Fibroblast of skin of back (primary cell): Measurements from ENCODE around the gene SLC1A2. TPM values are rescaled to one million over a fixed set of nuclear protein-coding genes. Genes with fewer than 3 reads are reported as not detected.

ENCODE experiments used
- DNase-seq: peaks from one replicate; pipeline ENCODE4 v3.0.0-alpha.2; 2013
- polyA plus RNA-seq, 2 experiments: library from polyadenylated mRNA; unstranded; fragments of 120-200 nt; gene quantifications; one replicate each; pipeline ENCODE4 v1.2.1, GENCODE V29; 2013; ENCODE audit not compliant: insufficient read length in 2 of 2

Gene SLC1A2
- 0.25 TPM for polyA plus RNA-seq (2013, experiment 1 of 2; ENCODE audit: insufficient read length)
- 0.26 TPM for polyA plus RNA-seq (2013, experiment 2 of 2; ENCODE audit: insufficient read length)

DNA sequence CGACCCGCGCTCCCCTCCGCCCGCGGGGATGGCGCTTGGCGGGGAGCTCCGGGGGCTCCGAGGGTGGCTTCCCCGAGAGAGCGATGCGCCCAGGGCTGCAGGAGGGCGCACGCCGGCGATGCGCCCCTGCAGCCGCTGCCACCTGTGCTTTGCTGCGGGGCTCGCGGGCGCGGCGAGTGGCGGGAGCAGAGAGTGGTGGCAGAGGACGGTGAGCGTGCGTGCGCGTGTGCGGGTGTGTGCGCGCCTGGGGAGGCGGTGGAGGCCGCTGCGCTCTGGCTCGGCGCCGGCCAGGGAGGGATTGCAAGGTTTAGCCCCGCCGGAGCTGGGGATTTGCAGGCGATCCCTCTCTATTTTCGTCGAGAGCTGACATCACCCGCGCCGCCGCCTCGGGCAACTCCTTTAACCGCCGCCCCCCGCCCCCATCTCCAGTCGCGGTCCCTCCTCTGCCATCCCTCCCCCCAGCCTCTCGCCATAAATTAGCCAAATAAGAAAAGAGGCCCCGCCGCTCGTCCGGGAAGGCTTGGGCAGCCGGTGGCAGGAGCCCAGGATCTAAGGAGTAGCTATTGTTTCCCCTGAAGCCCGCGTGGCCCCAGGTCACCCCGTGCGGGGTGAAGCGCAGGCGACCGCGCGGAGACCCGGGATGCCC, at the start of gene SLC1A2:
TSS of gene SLC1A2 (minus strand) at position 375 of the 646 bp plus-strand sequence. CDS start 592 bp downstream, outside the sequence.
- DNase-seq = peak; percentile 35

DNA sequence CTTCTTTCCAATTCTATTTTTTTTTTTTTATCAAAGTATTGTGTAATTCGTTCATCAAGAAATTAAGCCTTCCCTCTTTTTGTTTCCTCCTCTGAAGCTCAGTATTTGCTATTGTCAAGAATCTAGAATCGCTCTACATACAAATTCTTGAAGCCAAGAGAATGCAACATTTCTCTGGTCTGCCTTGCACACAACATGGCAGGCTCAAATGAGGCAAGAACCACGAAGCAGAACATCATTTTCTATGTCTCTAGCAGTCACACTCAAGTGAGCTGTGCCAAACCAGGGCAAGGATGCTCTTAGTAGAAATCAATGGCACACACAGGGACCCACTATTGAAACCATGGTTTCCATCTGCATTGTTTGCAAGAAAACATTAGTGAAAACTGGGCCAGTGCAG, 46.7 kb upstream of the SLC1A2 start:
- DNase-seq = no peak

DNA sequence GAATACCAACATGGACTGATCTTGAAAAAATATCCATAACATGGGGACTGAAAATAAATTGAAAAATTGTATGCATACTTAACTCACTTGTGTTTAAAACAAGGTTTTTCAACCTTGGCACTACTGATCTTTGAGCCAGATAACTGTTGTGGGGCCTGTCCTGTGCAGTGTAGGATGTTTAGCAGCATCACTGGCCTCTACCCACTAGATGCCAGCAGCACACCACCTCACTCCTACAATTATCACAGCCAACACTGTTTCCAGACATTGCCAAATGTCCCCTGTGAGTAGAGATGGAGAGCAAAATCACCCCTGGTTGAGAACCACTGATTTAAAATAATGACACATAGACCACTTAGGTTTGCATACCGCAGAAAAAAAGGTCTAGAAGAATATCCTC, 45.0 kb upstream of the SLC1A2 start:
- peak; percentile 52 for DNase-seq

DNA sequence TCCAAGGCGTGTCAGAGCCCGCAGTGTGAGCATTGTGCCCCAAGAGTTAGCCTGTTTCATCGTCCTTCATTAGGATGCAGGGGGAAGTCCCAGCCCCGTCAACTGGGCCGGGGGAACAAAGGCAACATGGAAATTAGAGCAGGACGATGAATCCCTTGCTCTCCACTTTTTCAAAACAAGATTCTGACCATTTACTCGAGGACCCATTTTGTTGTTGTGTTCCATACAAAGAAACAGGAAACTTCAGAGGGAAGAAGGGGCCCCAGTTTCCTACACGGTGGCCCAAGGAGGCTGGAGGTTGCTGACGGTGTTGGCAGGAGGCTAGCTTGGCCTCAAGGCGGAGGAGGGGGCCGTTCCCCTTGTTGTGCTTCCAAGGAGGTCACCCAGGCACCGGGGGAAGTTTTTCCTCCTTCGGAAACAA, 44.0 kb upstream of the SLC1A2 start:
- no peak for DNase-seq

DNA sequence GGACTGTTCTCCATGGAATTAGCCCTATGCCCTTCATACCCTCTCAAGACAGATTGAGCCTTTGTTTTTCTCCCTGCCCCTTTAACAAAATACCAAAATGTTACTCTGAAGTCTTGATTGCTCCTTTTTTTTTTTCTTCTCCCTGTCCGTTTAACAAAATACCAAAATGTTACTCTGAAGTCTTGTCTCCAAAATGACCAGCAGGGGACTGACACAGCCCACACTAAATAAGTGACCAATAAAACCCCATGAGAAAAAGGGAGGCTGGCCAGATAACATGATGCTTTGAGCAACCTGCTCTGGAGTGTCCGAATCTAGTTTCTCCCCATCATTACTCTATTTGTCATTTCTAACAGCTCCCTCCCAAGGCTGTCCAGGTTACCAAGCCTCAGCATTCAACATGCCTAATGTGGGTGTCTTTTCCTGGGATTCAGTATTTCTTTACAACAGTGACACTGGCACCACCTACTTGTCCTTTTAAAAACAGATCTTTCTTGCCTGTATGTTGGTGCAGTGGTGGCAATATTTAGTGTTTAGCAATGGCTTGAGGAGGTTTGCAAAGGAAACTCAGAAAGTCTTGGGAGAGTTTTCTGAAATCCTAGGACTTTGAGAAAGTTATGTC, 42.7 kb upstream of the SLC1A2 start:
- DNase-seq = no peak

DNA sequence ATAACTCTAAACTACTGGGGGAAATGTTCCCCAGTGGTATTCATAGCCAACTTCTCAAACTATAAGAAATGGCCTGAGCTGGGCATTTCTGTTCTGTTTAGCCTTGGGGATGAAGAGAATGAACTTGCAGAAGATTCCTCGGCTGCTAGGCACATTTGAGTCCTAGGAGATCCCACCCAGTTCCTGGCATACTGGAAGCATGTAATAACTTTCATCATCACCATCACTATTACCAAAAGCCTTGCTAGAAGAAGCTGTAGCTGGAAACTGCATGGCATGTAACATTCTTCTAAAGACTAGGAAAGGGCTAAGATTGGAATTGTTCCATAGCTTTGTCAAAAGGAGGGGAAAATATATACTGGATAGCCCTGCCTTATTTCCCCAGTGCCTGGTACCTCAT, 40.1 kb upstream of the SLC1A2 start:
- no peak for DNase-seq

DNA sequence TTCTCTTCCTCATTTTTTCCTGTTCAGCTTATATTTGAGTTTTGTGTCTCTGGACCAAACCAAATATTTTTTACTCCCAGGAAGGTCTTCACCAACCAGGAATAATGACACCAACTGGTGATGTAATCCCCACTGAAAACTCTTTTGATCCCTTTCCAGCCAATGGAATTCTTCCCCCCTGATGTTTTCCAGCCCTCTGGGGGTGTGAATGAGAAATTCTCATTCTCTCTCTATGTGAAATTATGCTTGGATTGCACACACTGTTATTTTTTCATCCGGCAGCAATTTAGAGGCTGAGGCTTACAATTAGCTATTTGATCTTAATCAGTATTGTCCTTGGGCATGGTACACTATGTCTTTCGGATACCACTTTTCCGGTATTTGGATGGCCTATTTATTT, 39.5 kb upstream of the SLC1A2 start:
- DNase-seq = peak; percentile 63

DNA sequence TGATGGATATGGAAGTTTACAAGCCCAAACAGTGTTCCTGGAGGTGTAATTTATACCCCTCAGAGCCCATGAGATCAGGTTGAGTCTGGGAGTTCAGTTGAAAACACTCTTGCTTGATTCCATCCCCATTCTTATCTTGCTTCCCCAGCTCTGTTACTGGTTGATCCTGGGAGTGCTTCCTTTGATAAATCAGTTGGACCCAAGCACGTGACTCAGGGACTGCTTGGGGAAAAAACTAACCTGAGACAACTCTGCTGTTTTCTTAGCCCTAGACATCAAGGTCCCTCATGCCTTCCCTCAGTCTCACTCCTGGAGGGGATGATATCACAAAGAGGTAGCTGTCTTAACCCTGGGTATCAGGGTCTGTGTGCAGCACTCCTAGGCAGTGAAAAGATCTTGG, 35.0 kb upstream of the SLC1A2 start:
- DNase-seq = no peak

DNA sequence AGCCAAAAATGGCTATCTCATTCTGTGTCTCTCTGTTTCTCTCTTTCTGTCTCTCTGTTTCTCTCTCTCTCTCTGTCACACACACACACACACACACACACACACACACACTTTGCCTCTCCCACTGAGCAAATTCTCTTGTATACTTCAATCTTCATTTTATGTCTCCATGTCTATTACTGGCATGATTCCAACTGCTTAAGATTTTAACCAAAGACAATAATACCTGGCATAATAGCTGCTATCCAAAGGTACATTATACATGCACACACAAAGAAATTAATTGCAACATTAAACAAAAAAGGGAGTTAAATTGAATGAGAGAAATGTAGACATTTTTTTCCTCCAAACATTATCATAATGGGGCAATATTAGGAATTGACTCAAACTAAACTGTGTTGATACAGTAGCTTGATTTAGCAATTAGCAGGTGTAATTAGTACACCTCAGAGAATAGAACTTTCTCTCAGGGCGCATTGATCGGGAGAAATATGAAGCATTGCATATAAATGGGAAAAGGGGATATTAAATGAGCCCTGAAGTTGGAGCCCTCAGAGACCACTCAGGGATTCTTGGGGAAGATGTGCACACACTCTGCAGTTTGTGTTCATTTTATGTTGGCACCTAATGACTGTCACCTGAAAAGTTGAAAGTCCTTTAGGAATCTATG, 17.4 kb upstream of the SLC1A2 start:
- DNase-seq = no peak

DNA sequence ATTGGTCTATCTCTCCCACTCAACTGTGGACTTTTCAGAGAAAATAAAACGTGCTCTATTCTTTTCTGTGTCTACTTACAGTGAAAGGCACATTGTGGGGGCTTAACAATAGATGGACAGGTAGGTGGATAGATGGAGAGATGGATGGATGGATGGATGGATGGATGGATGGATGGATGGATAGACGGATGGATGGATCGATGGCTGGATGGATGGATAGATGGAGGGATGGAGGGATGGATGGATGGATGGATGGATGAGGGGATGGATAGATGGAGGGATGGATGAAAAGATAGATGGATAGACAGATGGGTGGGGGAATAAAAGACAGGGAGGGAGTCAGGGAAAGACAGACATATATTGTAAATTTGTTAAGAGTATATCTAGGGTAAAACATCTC, 14.2 kb upstream of the SLC1A2 start:
- no peak for DNase-seq

DNA sequence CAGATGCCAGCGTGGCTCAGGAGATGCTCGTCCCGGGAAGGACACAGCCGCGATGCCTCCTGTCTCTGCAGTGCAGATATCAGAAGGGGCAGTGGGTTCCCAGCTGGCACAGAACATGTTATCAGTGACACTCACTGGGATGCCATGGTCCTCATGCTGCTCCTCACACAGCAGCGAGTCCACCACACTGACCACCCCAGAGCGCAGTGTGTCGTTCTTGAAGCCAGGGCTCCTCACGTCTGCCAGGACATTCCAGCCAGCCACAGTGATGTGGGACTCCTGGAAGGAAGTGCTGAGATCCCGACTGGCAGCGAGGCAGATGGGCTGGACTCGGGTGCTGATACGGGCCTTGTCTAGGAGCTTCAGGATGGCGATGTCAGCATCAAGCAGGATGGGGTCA, 13.1 kb upstream of the SLC1A2 start:
- DNase-seq = no peak

DNA sequence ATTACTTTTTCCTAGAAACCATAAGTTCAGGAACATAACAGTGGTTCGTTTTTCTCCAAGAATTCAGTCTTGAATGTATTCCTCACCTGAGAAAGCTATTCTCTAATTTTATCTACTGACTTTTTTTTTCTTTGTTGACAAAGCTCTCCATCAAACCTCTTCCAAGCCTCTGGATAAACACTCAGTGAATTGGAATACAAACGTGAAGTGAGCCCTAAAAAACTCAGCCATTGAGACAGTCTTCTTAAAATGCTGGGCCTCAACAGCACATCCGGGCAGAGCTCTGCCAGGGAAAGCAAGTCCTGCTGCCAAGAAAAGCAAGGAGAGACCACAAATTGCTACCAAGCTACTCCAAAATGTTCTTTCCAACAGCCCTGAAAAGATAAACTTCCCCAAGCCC, 7.7 kb upstream of the SLC1A2 start:
- DNase-seq = peak; percentile 93

DNA sequence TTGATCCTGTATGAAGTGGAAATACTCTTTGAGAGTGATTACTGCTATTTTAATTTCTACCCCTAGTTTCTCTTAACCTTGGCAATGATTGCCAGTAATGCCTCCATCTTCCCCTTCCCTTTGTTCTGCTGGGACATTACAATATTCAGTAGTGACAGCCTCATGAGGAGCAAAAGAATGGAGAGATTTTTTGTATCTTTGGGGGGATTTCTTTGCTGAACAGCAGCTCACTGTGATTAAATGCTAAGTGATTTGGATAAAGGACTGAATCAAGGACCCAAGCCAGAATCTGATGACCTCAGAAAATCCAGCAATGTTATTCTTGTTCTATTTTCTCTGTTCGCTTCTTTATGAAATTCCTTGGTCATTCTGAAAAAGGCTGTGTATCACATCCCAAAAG, 7.0 kb upstream of the SLC1A2 start:
- peak; percentile 49 for DNase-seq

DNA sequence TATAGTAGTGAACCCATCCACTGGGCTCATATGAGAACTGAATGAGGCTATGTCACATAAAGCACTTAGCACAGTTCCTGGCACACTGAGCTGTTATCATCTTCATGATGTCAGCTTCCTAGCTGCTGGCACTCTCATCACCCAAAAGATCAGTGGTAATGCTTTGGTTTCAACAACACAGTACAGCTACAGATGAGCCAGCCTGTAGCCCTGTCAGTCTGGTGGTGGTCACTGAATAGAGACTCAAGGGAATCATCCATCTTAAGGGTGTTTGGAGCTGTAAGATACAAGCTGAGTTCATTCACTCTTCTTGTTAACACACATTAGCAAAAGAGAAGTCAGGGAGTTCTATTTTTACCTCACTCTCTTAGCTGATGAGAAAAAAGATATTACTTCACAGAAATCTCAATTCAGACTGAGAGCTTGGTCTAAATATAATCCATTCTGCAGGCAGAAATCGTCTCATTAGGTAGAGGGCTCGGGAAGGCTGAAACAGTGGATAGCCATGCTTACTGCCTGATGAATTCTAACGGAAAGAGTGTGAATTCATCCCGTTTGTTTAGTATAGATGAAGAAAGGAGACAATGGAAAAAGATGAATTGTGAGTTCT, 6.3 kb upstream of the SLC1A2 start:
- peak; percentile 12 for DNase-seq

DNA sequence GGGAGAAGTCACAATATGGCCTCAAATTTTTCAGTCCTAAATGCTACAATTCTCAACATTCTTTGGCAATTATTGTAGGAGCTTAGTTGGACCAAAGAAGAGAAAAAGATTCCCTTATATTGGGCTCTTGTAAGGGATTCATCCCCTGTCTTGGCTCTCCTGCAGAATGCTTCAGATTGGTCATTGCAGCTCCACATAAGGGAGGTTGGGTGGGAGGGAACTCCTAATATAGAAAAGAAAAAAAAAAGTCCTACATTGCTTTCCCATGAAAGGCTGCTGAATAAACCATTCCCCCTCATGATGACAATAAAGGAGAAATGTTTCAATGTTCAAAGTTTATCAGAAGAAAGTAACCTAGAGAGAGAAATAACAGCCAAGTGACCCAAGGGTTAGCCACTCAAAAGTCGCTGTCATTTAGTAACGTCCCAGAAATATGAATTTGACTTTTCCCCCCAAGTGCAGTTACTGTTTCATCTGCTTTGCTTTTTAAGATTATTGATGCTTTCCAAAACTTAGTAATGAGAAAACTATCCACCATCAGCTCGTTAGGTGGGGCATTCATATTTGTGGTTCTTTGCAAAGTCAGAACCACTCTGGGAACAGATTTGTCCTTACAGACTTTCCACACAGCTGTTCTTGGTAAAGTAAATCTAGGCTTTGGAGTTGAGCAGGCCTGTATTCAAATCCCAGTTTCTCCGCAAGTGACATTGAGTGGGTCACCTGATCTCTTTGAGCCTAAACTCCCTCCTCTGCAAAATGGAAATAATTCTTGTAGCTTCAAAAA, 5.0 kb upstream of the SLC1A2 start:
- DNase-seq = peak; percentile 80

DNA sequence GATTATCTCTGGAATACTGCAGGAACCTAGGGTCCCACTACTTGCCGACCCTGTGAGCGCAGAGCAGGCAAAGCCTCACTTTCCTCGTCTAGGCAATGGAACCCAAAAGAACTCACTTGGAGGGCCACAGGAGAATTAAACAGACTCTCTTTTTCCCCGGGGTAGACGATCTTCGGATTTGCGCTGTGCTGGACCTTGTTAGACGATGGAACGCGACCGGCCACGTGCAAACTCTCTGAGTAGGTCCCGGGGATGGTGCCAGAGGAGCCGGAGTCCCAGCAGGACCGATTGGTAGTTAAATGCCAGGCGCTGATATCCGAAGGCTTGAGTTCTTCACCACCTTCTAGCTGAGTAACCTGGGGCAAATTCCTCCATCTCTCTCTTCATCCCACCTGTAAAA, 1.0 kb upstream of the SLC1A2 start:
- DNase-seq = no peak

DNA sequence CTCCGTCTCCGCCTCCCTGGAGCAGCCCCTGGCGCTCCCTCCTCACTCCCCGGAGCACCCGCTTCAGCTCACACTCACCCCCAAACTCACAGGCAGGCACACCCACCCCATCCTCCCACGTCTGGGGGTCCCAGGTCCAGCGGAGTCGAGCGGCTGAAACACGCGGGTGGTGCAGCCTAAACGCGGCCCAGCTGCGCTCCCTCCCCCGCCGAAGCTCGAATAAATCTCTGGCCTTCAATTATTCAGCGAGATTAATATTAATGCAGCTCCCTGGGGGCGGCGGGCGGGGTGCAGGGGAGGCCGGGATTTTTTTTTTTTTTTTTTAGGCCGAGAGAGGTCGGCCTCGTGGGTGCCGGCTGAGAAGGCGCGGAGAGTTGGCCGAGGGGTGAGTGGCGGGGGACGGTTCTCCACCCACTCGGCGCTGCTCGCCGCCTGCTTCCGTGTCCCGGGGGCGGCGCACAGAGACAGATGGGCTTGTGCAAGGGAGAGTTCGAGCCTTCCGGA, 524 bp upstream of the SLC1A2 start:
- DNase-seq = no peak

DNA sequence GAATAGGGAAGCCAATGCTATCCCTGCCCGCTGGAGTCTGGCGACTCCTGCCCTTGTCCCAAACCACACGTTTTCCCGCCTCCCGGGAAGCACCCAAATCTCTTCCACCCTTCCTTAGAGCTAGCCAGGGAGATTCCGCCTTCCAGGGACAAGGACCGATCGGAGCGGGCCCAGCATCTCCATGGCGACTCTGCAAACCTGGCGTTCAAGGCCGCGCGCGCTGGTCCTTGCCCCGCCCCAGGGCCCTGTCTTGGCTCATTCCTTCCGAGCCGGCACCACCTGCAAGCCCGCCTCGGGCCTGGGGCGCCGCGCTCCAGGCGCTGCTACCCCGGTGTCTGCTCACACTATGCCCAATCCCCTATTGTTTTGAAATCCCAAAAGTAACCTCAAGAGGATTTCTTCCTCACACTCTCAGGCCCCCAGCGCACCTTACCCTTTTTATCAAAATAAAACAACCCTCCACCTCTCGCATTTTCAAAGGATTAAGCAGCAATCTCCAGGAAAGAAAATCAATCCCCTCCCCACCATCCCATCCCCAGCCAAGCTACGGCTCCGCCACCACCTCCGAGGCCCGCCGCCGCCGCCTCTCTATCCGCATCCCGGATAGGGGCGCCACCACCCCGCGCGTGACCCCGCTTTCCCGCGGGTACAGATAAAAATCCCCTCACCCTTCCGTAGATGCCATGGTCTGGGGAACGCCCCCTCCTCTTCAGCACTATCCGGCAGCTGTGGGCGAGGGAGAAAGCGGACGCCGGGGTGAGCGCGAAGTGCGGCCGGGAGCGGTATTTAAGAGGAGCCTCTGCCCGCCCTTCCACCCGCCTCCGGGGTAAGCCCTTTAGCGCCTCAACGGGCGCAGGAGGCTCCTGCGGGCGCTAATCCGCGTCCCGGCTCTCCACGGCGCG, 825 bp downstream of the SLC1A2 start:
- DNase-seq = peak; percentile 30

DNA sequence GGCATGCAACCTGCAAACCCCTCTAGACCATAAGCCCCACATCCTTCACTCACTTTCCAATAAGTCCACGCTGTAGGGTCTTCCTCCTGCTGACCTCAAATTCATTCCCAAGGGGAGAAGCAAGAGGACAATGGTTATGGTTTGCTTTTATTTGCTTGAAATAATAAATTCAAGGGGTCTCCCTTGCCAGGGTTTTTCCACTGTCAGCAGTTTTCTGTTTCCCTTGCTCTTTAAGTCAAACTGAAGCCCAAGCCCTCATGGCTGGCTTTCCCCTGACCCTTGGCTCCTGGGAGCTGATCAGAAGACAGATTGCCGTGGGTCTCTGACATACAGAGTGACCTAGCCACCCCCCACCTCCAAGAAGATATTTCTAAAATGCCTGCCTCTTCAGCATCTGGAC, 3.9 kb downstream of the SLC1A2 start:
- DNase-seq = no peak

DNA sequence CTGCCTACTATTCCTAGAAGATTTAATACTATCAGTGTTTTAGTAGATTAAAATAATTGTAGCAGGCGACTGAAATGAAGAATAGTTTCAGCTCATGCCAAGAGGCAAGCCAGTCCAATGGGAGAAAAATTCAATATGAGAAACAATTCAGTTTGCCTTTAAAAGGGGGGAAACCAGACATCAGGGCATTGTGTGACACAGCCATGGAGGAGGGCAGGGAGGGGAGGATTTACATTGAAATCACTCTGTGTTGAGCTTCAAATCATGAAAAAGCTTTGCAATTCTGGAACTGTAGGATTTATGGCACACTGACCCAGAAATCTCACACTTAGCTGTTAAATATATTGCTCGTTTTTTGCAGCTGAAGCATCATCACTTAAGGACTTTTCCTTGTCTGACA, 4.6 kb downstream of the SLC1A2 start:
- no peak for DNase-seq

DNA sequence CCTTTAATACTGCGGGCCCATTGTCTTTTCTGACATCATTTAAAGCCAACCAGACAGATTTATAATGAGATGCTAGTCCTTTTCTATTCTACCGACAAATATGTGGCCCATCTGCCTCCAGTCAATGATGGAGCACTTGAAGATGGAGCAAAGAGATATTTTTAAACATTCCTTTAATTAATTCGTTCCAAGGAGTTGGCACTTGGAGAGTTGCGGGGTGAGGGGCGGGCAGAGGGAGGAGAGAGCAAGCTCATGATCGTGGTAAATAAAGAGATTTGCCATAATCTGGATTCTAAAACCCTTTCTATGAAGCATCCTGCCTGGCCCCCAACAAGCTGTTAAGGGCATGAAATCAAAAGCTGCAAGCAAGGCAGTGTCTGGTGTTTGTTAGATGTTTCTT, 5.0 kb downstream of the SLC1A2 start:
- no peak for DNase-seq
